HG02571 (cell line): ENCODE measurements around the gene HSBP1L1.
"Not testable (repeated sequence)": the region's sequence is repeated elsewhere in the genome, so short reads cannot be mapped to it uniquely, and the experiment has no call there.

Experiments used
- ATAC-seq: cut with Tn5 transposase; IDR thresholded peaks from one replicate; pipeline ENCODE4 v1.9.1; 2021; ENCODE audit warnings: mild to moderate bottlenecking, moderate library complexity; ENCODE audit not compliant: unreplicated experiment

HSBP1L1 gene

GRCh38 chr18:79982736-79983135 is 18.3 kb downstream of the HSBP1L1 start:
- no peak for ATAC-seq

DNA sequence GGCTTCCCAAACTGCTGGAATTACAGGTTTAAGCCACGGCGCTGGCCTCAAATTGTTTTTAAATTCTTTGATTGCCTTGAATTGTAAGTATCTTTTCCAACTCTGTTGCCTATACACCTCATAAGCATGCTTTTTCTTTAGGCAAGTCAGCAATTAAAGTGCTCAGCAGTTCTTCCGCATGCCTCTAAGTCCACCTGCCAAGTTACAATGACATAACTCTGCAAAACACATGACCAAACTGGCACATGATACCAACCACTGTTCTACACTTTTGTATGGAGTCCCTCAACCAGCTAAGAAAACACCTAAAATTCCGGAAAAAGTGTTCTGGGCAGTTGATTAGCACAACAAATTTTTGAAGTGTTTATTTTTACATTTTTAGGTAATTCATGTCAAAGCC is 18.8 kb downstream of the HSBP1L1 start:
- ATAC-seq = no peak

DNA sequence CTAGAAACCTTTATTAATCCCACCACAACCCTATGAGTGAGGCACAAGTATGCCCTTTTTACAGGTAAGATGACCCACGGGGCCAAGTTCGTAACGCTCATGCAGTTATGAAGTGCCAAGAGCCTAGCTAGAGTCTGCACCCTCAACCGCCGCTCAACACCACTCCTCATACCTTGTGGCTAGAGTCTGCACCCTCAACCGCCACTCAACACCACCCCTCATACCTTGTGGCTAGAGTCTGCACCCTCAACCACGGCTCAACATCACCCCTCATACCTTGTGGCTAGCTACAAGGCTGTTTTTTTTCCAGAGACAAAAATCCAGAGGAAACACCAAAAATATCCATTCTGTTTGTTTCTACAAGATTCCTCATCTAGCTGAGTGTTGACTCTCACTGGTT is 19.4 kb downstream of the HSBP1L1 start:
- no peak for ATAC-seq

GRCh38 chr18:79985172-79985571 is 20.7 kb downstream of the HSBP1L1 start:
- ATAC-seq = no peak

DNA sequence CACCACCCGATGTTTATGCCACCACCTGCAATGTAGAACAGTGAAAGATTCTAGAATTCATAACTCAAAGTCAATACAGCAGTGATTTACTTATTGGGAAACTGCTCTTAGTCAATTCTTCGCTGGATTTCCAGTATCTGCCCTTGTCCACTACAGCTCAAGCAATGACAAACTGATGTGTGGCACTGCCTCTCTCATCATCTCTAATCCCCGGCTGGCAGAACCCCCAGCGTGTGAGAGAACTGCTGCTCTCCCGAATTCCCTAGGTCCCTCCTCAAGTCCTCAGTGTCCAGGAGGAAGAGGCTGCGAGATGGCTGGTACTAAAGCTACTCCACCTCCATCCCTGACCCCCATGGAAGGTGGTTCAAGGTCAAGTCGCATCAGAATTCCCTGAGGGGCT is 22.3 kb downstream of the HSBP1L1 start:
- no peak for ATAC-seq

DNA sequence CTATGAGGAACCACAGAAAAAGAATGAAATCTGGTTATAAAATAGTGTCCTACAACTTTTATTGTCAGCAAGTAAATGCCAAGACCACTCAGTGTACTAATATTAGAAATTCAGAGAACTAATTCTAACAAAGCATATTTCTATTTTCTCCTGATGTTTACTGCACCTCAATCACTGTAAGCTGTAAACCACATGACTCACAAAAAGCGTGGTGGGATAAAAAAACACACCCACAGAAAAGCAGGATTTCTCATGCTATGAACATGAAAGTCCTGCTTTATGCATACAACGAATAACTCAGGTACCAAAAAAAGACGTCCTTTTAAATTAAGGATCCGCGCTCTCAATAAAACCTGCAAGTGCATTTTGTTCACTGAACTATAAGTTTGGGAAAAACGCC is 23.1 kb downstream of the HSBP1L1 start:
- ATAC-seq = no peak

DNA sequence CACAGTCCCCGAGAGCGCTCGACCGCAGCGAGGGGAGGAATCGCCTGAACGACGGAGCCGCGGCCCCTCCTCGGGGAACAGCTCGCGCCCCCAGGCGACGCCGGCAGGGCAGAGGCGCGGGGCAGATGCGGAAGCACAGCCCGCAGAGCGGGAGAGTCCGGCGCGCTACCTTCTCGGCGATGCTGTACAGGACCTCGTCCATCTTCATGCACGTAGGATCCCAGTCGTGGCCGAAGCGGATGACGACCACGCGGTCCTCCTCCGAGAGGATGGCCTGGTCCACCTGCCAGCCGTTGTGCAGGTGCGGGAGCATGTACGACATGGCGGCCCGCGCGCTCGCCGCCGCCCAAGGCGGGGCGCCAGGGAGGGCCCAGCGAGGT is 23.6 kb downstream of the HSBP1L1 start:
- ATAC-seq = peak; percentile 63

DNA sequence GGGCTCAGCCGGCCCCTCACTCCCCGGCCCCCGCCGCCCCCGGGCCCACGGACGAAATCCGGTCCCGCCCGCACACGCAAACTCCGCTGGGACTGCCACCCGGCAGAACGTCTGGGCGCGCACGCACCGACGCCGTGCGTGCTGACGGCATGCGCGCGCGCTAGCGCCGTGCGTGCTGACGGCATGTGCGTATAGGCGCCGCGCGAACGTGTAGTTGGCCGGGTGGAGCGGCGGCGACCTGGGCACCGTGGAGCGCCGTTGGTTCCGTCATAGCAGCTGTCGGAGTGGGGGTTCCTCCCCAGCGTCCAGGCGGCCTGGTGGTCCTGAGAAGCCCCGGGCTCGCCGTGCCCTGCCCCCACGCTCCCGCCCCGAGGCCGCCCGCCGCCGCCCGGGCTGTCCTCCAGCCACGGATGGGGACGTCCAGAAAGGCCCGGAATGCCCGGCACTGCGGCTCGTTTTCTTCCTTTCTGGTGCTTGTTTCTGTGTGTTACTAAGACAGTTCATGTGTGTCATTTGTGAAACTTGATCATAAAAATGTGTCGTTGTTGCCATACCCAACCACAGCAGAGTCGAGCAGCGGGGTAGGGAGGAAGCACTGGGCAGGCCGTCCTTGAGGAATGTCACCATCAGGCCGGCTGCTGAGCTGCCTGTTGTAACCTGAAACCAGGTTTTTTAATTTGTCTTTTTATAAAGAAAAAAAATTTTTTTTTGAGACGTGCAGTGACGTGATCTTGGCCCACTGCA is 24.2 kb downstream of the HSBP1L1 start, which contains the start of gene TXNL4A:
TSS of gene TXNL4A (minus strand) at position 113 of the 744 bp plus-strand sequence. CDS start 171 bp downstream, outside the sequence.
- peak; percentile 98 for ATAC-seq

- no peak for ATAC-seq
These were observed 24.7 kb downstream of the HSBP1L1 start for GRCh38 chr18:79989195-79989497.

DNA sequence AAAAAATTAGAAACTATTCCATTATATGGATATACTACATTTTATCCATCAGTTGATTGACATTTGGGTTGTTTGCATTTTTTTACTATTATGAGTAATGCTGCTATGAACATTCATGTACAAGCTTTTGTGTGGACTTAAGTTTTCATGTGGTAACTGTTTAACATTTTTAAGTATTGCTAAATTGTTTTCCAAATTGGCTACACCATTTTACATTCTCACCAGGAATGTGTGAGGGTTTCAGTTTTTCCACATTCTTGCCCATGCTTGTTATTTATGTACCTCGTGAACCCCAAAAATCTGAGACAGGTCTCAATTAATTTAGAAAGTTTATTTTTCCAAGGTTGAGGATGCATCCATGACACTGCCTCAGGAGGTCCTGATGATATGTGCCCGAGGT is 27.1 kb downstream of the HSBP1L1 start:
- ATAC-seq = no peak

DNA sequence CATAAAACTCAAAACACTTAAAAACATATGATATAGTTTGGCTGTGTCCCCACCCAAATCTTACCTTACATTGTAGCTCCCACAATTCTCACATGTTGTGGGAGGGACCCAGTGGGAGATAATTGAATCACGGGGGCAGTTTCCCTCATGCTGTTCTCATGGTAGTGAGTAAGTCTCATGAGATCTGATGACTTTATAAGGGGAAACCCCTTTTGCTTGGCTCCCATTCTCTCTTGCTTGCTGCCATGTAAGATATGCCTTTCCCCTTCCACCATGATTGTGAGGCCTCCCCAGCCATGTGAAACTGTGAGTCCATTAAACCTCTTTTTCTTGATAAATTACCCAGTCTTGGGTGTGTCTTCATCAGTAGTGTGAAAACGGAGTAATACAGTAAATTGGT is 35.3 kb downstream of the HSBP1L1 start:
- not testable (repeated sequence) for ATAC-seq

GRCh38 chr18:80000877-80001276 is 36.4 kb downstream of the HSBP1L1 start:
- ATAC-seq = no peak

DNA sequence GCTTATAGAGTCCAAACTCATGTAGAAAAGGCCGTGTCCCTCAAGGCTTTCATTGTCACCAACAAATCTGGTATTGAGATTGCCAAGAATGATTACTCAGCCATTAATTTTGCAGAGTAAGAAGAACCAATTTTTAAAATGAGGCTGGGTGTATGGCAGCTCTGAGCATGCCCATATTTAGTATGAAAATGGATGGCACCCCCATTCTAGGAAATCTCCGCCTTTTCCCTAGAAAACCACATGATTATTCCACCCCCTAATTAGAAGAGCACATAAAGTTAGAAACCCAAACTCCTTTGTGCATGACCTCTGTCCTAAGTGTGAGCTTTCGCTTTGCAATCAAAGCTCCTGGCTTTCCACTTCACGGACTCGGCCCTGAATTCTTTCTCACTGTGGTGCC is 38.0 kb downstream of the HSBP1L1 start:
- no peak for ATAC-seq

DNA sequence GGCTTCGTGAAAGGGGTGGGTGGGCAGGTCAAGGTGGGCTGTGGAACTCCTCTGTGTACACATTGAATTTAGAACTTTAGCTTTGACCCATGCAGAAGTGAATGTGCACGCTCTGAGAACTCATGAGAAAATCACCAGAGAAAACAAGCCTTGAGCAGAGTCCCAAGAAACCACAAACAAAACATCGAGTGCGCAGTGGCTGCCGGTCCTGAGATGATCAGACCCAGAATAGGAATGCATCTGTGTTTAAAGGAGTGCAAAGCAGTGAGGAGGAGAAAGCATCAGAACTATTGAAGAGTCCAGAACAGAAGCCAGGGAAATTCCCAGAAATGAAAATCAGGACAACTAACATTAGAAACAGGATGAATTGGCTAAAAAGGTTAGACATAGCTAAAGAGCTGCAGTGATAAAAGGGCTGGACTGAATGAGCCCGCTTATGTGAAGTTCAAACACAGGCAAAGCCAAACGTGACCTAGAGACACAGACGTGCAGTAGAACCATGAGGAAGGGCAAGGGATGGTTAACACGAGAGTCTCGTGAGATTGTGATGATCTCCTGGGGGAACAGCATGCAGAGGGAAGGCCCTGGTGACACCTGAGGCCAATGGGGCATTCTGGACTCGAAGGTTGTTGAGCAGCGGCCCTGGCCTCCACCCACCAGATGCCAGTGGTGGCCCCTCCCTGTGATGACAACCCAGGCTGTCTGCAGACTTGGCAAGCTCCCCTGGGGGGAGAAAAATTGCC is 40.3 kb downstream of the HSBP1L1 start:
- no peak for ATAC-seq

GRCh38 chr18:80006724-80007123 is 42.3 kb downstream of the HSBP1L1 start:
- no peak for ATAC-seq

DNA sequence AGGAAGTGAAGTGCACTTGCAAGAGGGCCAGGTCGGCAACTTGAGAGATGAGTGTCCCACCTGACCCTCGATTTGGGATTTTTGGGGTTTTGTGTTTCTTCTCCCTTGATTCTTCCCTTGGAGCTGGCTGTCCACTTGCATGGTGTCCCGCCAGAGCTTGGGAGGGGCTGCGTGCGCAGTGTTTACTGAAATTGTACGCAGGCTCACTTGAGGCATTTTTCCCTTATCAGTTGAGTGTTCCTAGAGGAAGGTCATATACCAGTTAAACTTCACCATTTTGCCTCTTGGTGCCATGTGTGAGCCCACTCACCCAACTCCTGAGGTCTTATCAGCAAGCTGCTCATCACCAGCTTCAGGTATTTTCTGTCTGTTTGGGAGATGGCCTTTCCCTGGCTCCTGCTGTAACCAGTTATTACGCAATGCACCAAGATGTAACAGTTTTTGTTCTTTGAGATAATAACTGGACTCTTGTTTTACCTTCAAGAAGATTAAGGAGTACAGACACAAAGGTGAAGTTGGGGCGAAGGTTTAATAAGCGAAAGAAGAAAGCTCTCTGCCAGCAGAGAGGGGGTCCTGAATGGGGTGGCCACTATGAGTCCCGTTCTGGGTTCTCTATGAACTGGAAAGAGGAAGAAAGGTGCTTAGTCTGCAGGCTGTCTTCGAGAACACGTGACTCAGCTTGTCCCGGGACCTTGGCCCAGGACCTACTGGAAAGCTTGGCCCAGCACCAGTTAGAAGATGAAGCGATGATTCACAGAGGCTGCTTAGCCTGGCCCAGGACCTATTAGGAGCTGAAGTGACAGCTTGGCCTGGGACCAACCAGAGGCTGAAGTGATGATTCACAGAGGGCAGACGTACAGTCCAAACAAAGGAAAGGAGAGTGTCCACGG is 45.5 kb downstream of the HSBP1L1 start:
- no peak for ATAC-seq

GRCh38 chr18:80010551-80010906 is 46.1 kb downstream of the HSBP1L1 start:
- no peak for ATAC-seq

GRCh38 chr18:80011496-80012137 is 47.2 kb downstream of the HSBP1L1 start:
- not testable (repeated sequence) for ATAC-seq

DNA sequence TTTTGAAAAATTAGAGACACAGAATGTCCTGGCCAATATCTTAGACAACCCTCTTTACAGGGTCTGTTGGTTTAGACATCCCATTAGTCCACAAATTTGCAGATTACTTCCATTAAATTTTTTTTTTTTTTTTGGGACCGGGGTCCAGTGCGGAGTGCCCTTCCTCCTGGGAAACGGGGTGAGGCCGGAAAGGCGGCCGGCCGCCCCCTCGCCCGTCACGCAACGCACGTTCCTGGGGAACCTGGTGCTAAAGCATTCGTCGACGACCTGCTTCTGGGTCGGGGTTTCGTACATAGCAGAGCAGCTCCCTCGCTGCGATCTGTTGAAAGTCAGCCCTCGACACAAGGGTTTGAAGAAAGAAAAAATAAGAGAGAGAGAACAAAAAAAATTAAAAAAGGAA is 48.3 kb downstream of the HSBP1L1 start:
- no peak for ATAC-seq
